ENCODE results near the gene TRMT112. TPM values are rescaled to one million over a fixed set of nuclear protein-coding genes. Genes with fewer than 3 reads are reported as not detected.
A peak's percentile ranks its signal among the peaks of the same experiment; 100 is the strongest.

TRMT112 gene
- total and polyA plus RNA-seq, 2 of the 8 experiments (the other 6 are each of a cell fraction or from before 2014, with no cell fraction given), result 300 to 650 TPM

- peak overlapping the region; percentile 38 to 74 for H3K4me2 ChIP-seq (ENCODE audit: insufficient read depth in 1 of 2, low read depth in 2 of 2, low read length in 2 of 2)
- peak overlapping the region; percentile 98 for H2BK5ac ChIP-seq (ENCODE audit: low read depth, low read length)
- peak overlapping the region; percentile 99 for H4K5ac ChIP-seq (ENCODE audit: insufficient read length, low read depth, low read length)
- H3K9me3 ChIP-seq (ENCODE audit: insufficient read depth in 2 of 2, low read depth in 1 of 2, low read length in 1 of 2), result no peaks in the 10 kb centered on the region; a peak in 1 of 4 replicates
- H3K4me3 ChIP-seq (ENCODE audit: extremely low read depth in 1 of 4, insufficient read depth in 2 of 4, low read depth in 3 of 4, low read length in 4 of 4), result peak overlapping the region; percentile 48 to 71 (median 58)
- H2BK12ac ChIP-seq (ENCODE audit: low read depth, low read length), result peak overlapping the region; percentile 80
- H4K20me1 ChIP-seq (replicated peaks in 1 of 2; ENCODE audit: control insufficient read depth in 1 of 2, insufficient read depth in 2 of 2, low read length in 2 of 2), result peaks cover 2 to 3% of the 10 kb centered on the region in 2 experiments
- ChIA-PET POLR2A (ENCODE audit: partially characterized antibody) (interaction anchor here (1.0 to 5.6 kb wide), 24 partner anchors 8 to 385 kb away, joined by 3 to 57 read pairs (median 6); partner anchors contain the start of genes BAD, FERMT3, FKBP2 and GPR137), CTCF (ENCODE audit: partially characterized antibody) (interaction anchor here (0.7 to 20.8 kb wide), 23 partner anchors 9 to 340 kb away, joined by 3 to 614 read pairs (median 4); partner anchors contain the start of genes BAD, CCDC88B, FERMT3 and GPR137)
- H3K79me2 ChIP-seq (ENCODE audit: control insufficient read depth in 1 of 2, insufficient read depth in 2 of 2, low read length in 2 of 2), result peaks cover 0 to 17% of the 10 kb centered on the region in 2 experiments; a peak in 2 of 4 replicates
- H4K8ac ChIP-seq (ENCODE audit: extremely low read depth, insufficient read depth, low read length), result peak overlapping the region; percentile 97
- H3K4ac ChIP-seq (replicated peaks; ENCODE audit: insufficient read length, low read depth, low read length), result peak overlapping the region; percentile 83
- H3K36me3 ChIP-seq (ENCODE audit: control insufficient read depth in 2 of 4, insufficient read depth in 4 of 4, low read length in 3 of 4), result no peaks in the 10 kb centered on the region; a peak in 1 of 8 replicates
- H2AK5ac ChIP-seq (ENCODE audit: low read depth, low read length), result peak overlapping the region; percentile 30; the same call in 1 of the 2 replicates
- H3K14ac ChIP-seq (ENCODE audit: insufficient read length), result no peak overlapping the region
- H2AFZ ChIP-seq (ENCODE audit: low read length), result no peak overlapping the region
- H3K23me2 ChIP-seq (ENCODE audit: low read depth, low read length), result peaks cover 15% of the 10 kb centered on the region; the same call in 1 of the 2 replicates
- DNase-seq (ENCODE audit: low read depth in 1 of 2, low spot score in 2 of 2), result peak; percentile 86 to 99
- peak; percentile 55 for FAIRE-seq
- peaks cover 3 to 21% (median 18%) of the 10 kb centered on the region in 4 experiments; a peak in 6 of 7 replicates for H3K4me1 ChIP-seq (replicated peaks in 1 of 4; ENCODE audit: control insufficient read depth in 3 of 4, insufficient read depth in 4 of 4, low read length in 3 of 4)
- H3K27ac ChIP-seq (ENCODE audit: low read depth, low read length), result peak overlapping the region; percentile 87
- peak overlapping the region; percentile 80; the same call in 1 of the 2 replicates for H2BK20ac ChIP-seq (ENCODE audit: low read length)
- peaks cover 13 to 30% (median 18%) of the 10 kb centered on the region in 4 experiments for H3K27me3 ChIP-seq (replicated peaks in 1 of 4; ENCODE audit: control insufficient read depth in 3 of 4, extremely low read depth in 1 of 4, insufficient read depth in 3 of 4, low read length in 3 of 4)
- H2BK120ac ChIP-seq (replicated peaks; ENCODE audit: low read depth, low read length), result peak overlapping the region; percentile 92
- peaks cover 11% of the 10 kb centered on the region; the same call in 1 of the 2 replicates for H3K79me1 ChIP-seq (ENCODE audit: low read depth, low read length)
- 1% methylated on average over 46 of the region's 46 CpGs; no CpG with 5 or more reads in 1 of the 2 experiments for WGBS, 2 experiments (ENCODE audit: extremely low coverage in 1 of 2, insufficient coverage in 1 of 2, insufficient read length in 1 of 2, insufficient replicate concordance in 2 of 2, low coverage in 1 of 2, low lambda C conversion rate in 2 of 2, missing lambda C conversion rate in 1 of 2)
- peak overlapping the region; percentile 97 for H3K56ac ChIP-seq (replicated peaks; ENCODE audit: insufficient read length, low read depth, low read length)
- peak overlapping the region; percentile 98 for H4K91ac ChIP-seq (replicated peaks; ENCODE audit: insufficient read length, low read length)
- no peak overlapping the region for H3K23ac ChIP-seq (ENCODE audit: insufficient read length)
- H3K18ac ChIP-seq (ENCODE audit: extremely low read depth, low read length), result peak overlapping the region; percentile 99
- peak overlapping the region; percentile 53; the same call in 1 of the 2 replicates for H2BK15ac ChIP-seq (ENCODE audit: low read length)
- peak overlapping the region in 3 of 4 experiments; percentile 73 to 88 (median 85); a peak in 6 of 7 replicates for H3K9ac ChIP-seq (replicated peaks in 1 of 4; ENCODE audit: extremely low read depth in 1 of 4, low read depth in 3 of 4, low read length in 3 of 4)
- TF ChIP-seq NANOG (IDR thresholded peaks at IDR 0.05; ENCODE audit: insufficient read depth, low read depth, low read length, poor library complexity, severe bottlenecking), result peak; percentile 35
- TF ChIP-seq SIN3A (conservative IDR thresholded peaks at IDR 0.05 in 1 of 2, IDR thresholded peaks at IDR 0.05 in 1 of 2; ENCODE audit: low read depth in 1 of 2, low read length in 2 of 2), result peak; percentile 58 to 80; a peak in 1 of 4 replicates
- no peak for TF ChIP-seq EP300 (IDR thresholded peaks at IDR 0.05; ENCODE audit: borderline replicate concordance in 1 of 2, low read depth in 2 of 2, low read length in 2 of 2)
- TF ChIP-seq SIRT6 (IDR thresholded peaks at IDR 0.05; ENCODE audit: low read length), result no peak
- TF ChIP-seq MAX (IDR thresholded peaks at IDR 0.05), result peak; percentile 81
- peak; percentile 39; the same call in 1 of the 2 replicates for TF ChIP-seq SP4 (IDR thresholded peaks at IDR 0.05; ENCODE audit: low read length)
- TF ChIP-seq TAF7 (optimal IDR thresholded peaks at IDR 0.05; ENCODE audit: borderline replicate concordance, low read depth, low read length), result peak; percentile 34
- TF ChIP-seq RBBP5 (IDR thresholded peaks at IDR 0.05; ENCODE audit: borderline replicate concordance, low read depth, low read length), result peak; percentile 39; the same call in 1 of the 2 replicates
- TF ChIP-seq CREB1 (IDR thresholded peaks at IDR 0.05), result 0 out of 2 replicates have a peak, but pooled peaks have one; percentile 25
Measured at GRCh38 chr11:64304316-64305072, 12.9 kb downstream of the TRMT112 start.
